MM.1S (cell line): ENCODE measurements around the gene KHK.
"Not testable (repeated sequence)": the region's sequence is repeated elsewhere in the genome, so short reads cannot be mapped to it uniquely, and the experiment has no call there.

Experiments
- DNase-seq: peaks from one replicate; pipeline ENCODE4 v3.0.0-alpha.2; 2015
- H2AFZ ChIP-seq: fragments of 300-600 bp; sonication (generic); 2 replicates; pipeline ENCODE4 v1.6.0; 2016; ENCODE audit warnings: antibody characterized with exemption, low read length
- H3F3A ChIP-seq: fragments of 300-600 bp; sonication (generic); 2 replicates; pipeline ENCODE4 v1.6.1; 2016; ENCODE audit warnings: mild to moderate bottlenecking, antibody characterized with exemption, low read length, moderate library complexity, mixed read lengths; ENCODE audit not compliant: insufficient read depth
- H3K27ac ChIP-seq: fragments of 300-600 bp; sonication (generic); 2 replicates; pipeline ENCODE4 v1.5.1; 2016; ENCODE audit warnings: mild to moderate bottlenecking, low read length
- H3K27me3 ChIP-seq: fragments of 300-600 bp; sonication (generic); replicated peaks from 2 replicates; pipeline ENCODE4 v1.6.0; 2016; ENCODE audit warnings: low read length; ENCODE audit not compliant: insufficient read depth
- H3K36me3 ChIP-seq: fragments of 300-600 bp; sonication (generic); replicated peaks from 2 replicates; pipeline ENCODE4 v1.6.1; 2016; ENCODE audit warnings: mild to moderate bottlenecking, low read length, mixed read lengths; ENCODE audit not compliant: insufficient read depth
- H3K4me1 ChIP-seq: fragments of 300-600 bp; sonication (generic); 2 replicates; pipeline ENCODE4 v1.6.1; 2016; ENCODE audit warnings: low read length, mixed read lengths
- H3K4me2 ChIP-seq: fragments of 300-600 bp; sonication (generic); 2 replicates; pipeline ENCODE4 v1.6.0; 2016; ENCODE audit warnings: low read depth, low read length
- H3K4me3 ChIP-seq: fragments of 300-600 bp; sonication (generic); 2 replicates; pipeline ENCODE4 v1.5.1; 2016; ENCODE audit warnings: low read length, mixed read lengths
- H3K79me2 ChIP-seq: fragments of 300-600 bp; sonication (generic); 2 replicates; pipeline ENCODE4 v1.6.1; 2016; ENCODE audit warnings: mixed run types, low read length, mixed read lengths
- H3K9ac ChIP-seq: fragments of 300-600 bp; sonication (generic); 2 replicates; pipeline ENCODE4 v1.6.1; 2016; ENCODE audit warnings: low read length, mixed read lengths
- H3K9me2 ChIP-seq: fragments of 300-600 bp; sonication (generic); replicated peaks from 2 replicates; pipeline ENCODE4 v1.6.1; 2016; ENCODE audit warnings: mild to moderate bottlenecking, low read length, mixed read lengths; ENCODE audit not compliant: insufficient read depth
- H3K9me3 ChIP-seq: fragments of 300-600 bp; sonication (generic); replicated peaks from 2 replicates; pipeline ENCODE4 v1.6.1; 2016; ENCODE audit warnings: mild to moderate bottlenecking, low read length, mixed read lengths; ENCODE audit not compliant: insufficient read depth
- H4K20me1 ChIP-seq: fragments of 300-600 bp; sonication (generic); 2 replicates; pipeline ENCODE4 v1.6.1; 2016; ENCODE audit warnings: mild to moderate bottlenecking, low read length, moderate library complexity, mixed read lengths; ENCODE audit not compliant: insufficient read depth
- EZH2 ChIP-seq: fragments of 300-600 bp; sonication (generic); optimal IDR thresholded peaks from 2 replicates; pipeline ENCODE3; 2017; ENCODE audit warnings: low read depth, mild to moderate bottlenecking, antibody characterized with exemption, low read length, mixed read lengths
- EZH2phosphoT487 ChIP-seq: fragments of 300-600 bp; sonication (generic); IDR thresholded peaks from 2 replicates; pipeline ENCODE4 v1.6.1; 2018; ENCODE audit warnings: antibody characterized with exemption, low read length
- TF ChIP-seq, protein P1 (sequence below): fragments of 300-600 bp; sonication (generic); IDR thresholded peaks from 2 replicates; pipeline ENCODE4 v1.5.1; 2016; ENCODE audit warnings: antibody characterized with exemption, low read length, mixed read lengths

Gene KHK

DNA sequence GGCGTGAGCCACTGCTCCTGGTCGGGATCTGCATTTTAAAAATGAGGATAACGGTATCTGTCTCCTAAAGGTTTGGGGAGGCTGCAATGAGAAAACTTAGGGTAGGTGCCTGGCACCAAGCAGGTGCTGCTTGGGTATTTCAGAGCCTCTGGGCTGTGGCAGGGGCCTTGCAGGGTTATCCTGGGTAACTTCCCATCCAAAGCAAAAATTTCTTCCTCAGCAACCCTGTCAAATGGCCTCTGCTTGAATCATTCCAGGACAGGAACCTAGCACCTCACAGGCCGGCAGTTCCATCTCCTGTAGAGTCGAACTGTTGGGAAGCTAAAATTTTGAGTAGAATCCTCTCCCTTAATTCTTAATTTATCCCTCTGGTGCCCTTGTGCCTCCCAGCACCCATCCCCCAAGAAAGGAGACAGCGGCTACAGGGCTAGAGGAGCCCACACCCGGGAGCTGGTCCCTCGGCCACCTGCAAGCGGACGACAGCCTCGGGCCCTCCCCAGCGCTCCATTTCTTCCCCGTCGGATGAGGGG, 31.5 kb downstream of the KHK start:
- TF ChIP-seq EZH2phosphoT487 (no peak), EZH2 (no peak)
- TF ChIP-seq, protein P1, sequence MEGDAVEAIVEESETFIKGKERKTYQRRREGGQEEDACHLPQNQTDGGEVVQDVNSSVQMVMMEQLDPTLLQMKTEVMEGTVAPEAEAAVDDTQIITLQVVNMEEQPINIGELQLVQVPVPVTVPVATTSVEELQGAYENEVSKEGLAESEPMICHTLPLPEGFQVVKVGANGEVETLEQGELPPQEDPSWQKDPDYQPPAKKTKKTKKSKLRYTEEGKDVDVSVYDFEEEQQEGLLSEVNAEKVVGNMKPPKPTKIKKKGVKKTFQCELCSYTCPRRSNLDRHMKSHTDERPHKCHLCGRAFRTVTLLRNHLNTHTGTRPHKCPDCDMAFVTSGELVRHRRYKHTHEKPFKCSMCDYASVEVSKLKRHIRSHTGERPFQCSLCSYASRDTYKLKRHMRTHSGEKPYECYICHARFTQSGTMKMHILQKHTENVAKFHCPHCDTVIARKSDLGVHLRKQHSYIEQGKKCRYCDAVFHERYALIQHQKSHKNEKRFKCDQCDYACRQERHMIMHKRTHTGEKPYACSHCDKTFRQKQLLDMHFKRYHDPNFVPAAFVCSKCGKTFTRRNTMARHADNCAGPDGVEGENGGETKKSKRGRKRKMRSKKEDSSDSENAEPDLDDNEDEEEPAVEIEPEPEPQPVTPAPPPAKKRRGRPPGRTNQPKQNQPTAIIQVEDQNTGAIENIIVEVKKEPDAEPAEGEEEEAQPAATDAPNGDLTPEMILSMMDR, result no peak
- H3K27me3 ChIP-seq, result peaks cover 4% of the 10 kb centered on the region; the same call in 1 of the 2 replicates
- H3K4me3 ChIP-seq, result no peak overlapping the region
- no peaks in the 10 kb centered on the region for H4K20me1 ChIP-seq
- no peaks in the 10 kb centered on the region for H3K79me2 ChIP-seq
- H3K27ac ChIP-seq, result no peak overlapping the region
- no peaks in the 10 kb centered on the region for H3K36me3 ChIP-seq
- no peaks in the 10 kb centered on the region for H3K9me3 ChIP-seq
- no peak for DNase-seq
- H3K9me2 ChIP-seq, result no peaks in the 10 kb centered on the region
- H3K4me1 ChIP-seq, result no peaks in the 10 kb centered on the region
- no peak overlapping the region for H3K9ac ChIP-seq
- no peak overlapping the region for H3K4me2 ChIP-seq
- no peaks in the 10 kb centered on the region for H3F3A ChIP-seq
- no peak overlapping the region for H2AFZ ChIP-seq

DNA sequence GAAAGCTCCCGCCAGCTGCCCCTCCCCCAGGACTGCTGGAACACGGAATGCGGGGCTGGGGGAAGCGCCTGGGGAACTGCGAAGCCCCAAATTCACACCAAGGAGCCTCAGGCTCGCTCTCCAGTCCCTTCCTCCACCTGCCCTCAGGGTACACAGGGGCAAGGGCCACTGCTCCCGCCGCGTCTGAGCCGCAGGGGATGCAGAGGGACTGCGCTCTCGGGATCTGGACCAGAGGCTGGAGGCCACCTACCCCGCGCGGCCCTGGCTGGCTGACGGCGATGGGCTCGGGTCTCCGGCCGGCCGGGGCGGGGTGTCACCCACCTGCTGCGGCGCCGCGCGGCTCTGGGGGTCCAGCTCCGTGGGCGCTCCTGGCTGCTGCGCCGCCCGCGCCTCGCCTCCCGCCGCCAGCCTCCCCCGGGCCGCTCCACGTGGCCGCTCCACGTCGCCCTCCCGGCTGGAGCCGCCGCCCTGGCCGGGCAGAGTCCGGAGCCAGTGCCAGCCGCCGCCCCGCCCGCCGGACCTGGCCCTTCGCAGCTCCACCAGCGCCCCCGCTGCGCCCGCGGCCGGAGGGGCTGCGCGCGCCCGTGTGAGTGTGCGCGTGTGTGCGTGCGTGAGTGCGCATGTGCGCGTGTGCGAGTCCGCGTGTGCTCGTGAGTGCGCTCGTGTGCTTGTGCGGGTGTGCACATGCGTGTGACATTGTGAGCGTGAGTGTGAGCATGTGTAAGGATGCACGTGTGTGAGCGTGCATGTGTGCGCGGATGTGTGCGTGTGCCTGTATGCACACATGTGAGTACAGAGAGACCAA, 32.2 kb downstream of the KHK start, which contains the start of gene CGREF1:
Gene CGREF1 (minus strand): TSS at position 604 of the 805 bp plus-strand sequence. CDS start 14,762 bp downstream, outside the sequence.
- H3K4me3 ChIP-seq, result no peak within 1 kb of the TSS
- no peaks in the 10 kb centered on the region for H3K9me3 ChIP-seq
- no peak for DNase-seq
- no peak within 1 kb of the TSS for H3K27ac ChIP-seq
- no peaks in the 10 kb centered on the region for H3K79me2 ChIP-seq
- TF ChIP-seq EZH2 (no peak), EZH2phosphoT487 (no peak)
- TF ChIP-seq, protein P1, result no peak
- no peak within 1 kb of the TSS for H3K4me2 ChIP-seq
- H2AFZ ChIP-seq, result no peak within 1 kb of the TSS
- H4K20me1 ChIP-seq, result no peaks in the 10 kb centered on the region
- H3K4me1 ChIP-seq, result no peaks in the 10 kb centered on the region
- no peaks in the 10 kb centered on the region for H3K9me2 ChIP-seq
- H3F3A ChIP-seq, result no peaks in the 10 kb centered on the region
- H3K27me3 ChIP-seq, result peaks cover 4% of the 10 kb centered on the region; the same call in 1 of the 2 replicates
- no peak within 1 kb of the TSS for H3K9ac ChIP-seq
- H3K36me3 ChIP-seq, result no peaks in the 10 kb centered on the region

DNA sequence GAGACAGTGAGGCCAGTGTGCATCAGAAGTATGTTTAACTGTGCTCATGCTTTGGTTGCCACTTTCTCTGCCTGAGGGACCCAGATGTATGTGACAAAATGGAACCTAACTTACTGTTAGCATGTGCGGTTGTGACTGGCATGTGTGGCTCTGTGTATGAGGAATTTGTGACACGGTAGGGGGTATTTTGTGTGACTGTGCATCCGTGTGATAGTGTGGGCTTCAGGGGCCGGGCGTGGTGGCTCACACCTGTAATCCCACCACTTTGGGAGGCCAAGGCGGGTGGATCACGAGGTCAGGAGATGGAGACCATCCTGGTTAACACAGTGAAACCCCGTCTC, 32.7 kb downstream of the KHK start:
- H3K9ac ChIP-seq, H3F3A ChIP-seq, H3K9me2 ChIP-seq, H2AFZ ChIP-seq, DNase-seq, H3K9me3 ChIP-seq, H4K20me1 ChIP-seq, H3K27me3 ChIP-seq, H3K4me2 ChIP-seq, H3K4me3 ChIP-seq, H3K79me2 ChIP-seq, H3K36me3 ChIP-seq, H3K27ac ChIP-seq, H3K4me1 ChIP-seq: not testable (repeated sequence)

DNA sequence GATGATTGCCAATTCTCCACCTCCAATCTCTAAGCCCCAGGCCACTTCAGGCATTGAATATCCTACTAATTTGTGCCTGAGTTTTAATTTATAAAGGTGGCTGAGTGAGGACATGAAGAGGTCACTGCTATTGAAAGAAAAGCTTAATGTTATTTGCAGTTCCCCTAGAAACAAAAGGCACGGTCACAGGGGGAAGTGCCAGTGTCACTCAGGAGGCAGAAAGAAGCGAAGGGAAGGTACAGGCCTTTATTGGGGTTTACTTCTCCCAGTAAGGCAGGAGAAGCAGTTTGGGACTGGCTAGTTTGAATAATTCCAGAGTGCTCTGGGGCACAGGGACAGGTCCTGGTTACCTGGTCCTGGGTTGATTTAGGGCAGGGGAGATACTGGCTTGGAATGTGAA, 35.3 kb downstream of the KHK start:
- H3K27ac ChIP-seq, result no peak overlapping the region
- TF ChIP-seq, protein P1, result no peak
- TF ChIP-seq EZH2 (no peak), EZH2phosphoT487 (no peak)
- H3K9me3 ChIP-seq, result no peaks in the 10 kb centered on the region
- no peaks in the 10 kb centered on the region for H3K79me2 ChIP-seq
- H4K20me1 ChIP-seq, result no peaks in the 10 kb centered on the region
- H3K4me3 ChIP-seq, result no peak overlapping the region
- H3K9me2 ChIP-seq, result no peaks in the 10 kb centered on the region
- H3K4me1 ChIP-seq, result no peaks in the 10 kb centered on the region
- H3K27me3 ChIP-seq, result peaks cover 4% of the 10 kb centered on the region; the same call in 1 of the 2 replicates
- no peak overlapping the region for H3K4me2 ChIP-seq
- H2AFZ ChIP-seq, result no peak overlapping the region
- H3F3A ChIP-seq, result no peaks in the 10 kb centered on the region
- DNase-seq, result no peak
- H3K36me3 ChIP-seq, result no peaks in the 10 kb centered on the region
- H3K9ac ChIP-seq, result no peak overlapping the region
